ENCODE results near the gene KIRREL1. TPM values are rescaled to one million over a fixed set of nuclear protein-coding genes. Genes with fewer than 3 reads are reported as not detected.

KIRREL1 gene
- total RNA-seq, 2 experiments from 2014 or later: not detected

DNA sequence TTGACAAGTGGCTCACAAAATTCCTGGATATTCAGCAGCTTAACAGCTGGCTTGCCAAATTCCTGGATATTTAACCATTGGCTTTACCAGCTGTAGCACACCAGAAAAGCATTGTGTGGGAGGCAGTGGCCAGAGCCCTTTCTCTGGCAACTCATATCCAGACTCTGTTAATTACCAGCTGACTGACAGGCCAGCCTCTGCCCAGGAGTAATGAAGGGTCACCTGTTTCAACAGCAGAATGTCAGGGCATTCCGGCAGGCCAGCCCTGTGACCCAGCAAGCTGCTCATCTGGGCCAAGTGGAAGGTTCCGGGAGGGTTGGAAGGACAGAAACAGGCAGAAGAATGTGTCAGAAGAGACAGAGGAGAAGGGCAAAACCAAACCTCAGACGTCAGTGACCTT lies 35.2 kb upstream of the KIRREL1 start:
- ATAC-seq (ENCODE audit: poor library complexity): no peak
- H3K36me3 Mint-ChIP-seq (ENCODE audit: low read depth): no peaks in the 10 kb centered on the region
- H3K27ac ChIP-seq (ENCODE audit: low read depth in 1 of 2, low read length in 2 of 2): no peak overlapping the region
- H3K27me3 Mint-ChIP-seq: peaks cover 60% of the 10 kb centered on the region
- peaks cover 0 to 8% of the 10 kb centered on the region in 2 experiments for H3K27me3 ChIP-seq (ENCODE audit: control insufficient read depth in 1 of 2, insufficient read depth in 2 of 2, low read length in 2 of 2)
- no peaks in the 10 kb centered on the region for H3K4me1 ChIP-seq (ENCODE audit: insufficient read depth, low read length)
- no peaks in the 10 kb centered on the region for H3K9me3 Mint-ChIP-seq
- no peak overlapping the region for H3K27ac Mint-ChIP-seq
- TF ChIP-seq, protein P1, sequence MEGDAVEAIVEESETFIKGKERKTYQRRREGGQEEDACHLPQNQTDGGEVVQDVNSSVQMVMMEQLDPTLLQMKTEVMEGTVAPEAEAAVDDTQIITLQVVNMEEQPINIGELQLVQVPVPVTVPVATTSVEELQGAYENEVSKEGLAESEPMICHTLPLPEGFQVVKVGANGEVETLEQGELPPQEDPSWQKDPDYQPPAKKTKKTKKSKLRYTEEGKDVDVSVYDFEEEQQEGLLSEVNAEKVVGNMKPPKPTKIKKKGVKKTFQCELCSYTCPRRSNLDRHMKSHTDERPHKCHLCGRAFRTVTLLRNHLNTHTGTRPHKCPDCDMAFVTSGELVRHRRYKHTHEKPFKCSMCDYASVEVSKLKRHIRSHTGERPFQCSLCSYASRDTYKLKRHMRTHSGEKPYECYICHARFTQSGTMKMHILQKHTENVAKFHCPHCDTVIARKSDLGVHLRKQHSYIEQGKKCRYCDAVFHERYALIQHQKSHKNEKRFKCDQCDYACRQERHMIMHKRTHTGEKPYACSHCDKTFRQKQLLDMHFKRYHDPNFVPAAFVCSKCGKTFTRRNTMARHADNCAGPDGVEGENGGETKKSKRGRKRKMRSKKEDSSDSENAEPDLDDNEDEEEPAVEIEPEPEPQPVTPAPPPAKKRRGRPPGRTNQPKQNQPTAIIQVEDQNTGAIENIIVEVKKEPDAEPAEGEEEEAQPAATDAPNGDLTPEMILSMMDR (IDR thresholded peaks at IDR 0.05): no peak
- no peaks in the 10 kb centered on the region for H3K9me3 ChIP-seq (ENCODE audit: control insufficient read depth in 1 of 2, insufficient read depth in 1 of 2, low read length in 2 of 2)
- intact Hi-C loops (cut with DNase I, micrococcal nuclease): no loop called here
- CTCF ChIA-PET: no interaction called here
- POLR2A ChIA-PET: no interaction called here
- no peaks in the 10 kb centered on the region for H3K4me1 Mint-ChIP-seq (ENCODE audit: low read depth)
- H3K36me3 ChIP-seq (ENCODE audit: insufficient read depth, low read length): no peaks in the 10 kb centered on the region
- H3K4me3 ChIP-seq (ENCODE audit: low read length): no peak overlapping the region
- no peak for DNase-seq
- H3K4me3 Mint-ChIP-seq: no peak overlapping the region

DNA sequence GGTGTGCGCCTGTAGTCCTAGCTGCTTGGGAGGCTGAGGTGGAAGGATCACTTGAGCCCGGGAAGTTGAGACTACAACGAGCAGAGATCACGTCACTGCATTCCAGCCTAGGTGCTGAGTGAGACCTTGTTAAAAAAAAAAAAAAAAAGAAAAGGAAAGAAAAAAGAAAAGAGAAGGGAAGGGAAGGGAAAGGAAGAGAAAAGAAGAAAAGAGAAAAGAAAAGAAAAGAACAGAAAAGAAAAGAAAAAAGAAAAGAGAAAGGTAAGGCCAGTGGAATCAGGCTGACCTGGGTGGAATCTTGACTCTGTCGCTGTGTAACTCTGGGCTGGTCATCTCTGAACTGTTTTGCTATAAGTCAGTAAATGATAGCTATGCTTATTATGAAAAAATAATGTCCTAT lies 33.7 kb upstream of the KIRREL1 start:
- Histone ChIP-seq H3K36me3 (ENCODE audit: insufficient read depth, low read length) (no peaks in the 10 kb centered on the region), H3K27ac (ENCODE audit: low read depth in 1 of 2, low read length in 2 of 2) (no peak overlapping the region), H3K9me3 (ENCODE audit: control insufficient read depth in 1 of 2, insufficient read depth in 1 of 2, low read length in 2 of 2) (no peaks in the 10 kb centered on the region), H3K27me3 (ENCODE audit: control insufficient read depth in 1 of 2, insufficient read depth in 2 of 2, low read length in 2 of 2) (peaks cover 0 to 12% of the 10 kb centered on the region in 2 experiments), H3K4me3 (ENCODE audit: low read length) (no peak overlapping the region), H3K4me1 (ENCODE audit: insufficient read depth, low read length) (no peaks in the 10 kb centered on the region)
- no peak for DNase-seq
- Mint-ChIP-seq H3K36me3 (ENCODE audit: low read depth) (no peaks in the 10 kb centered on the region), H3K27me3 (peaks cover 60% of the 10 kb centered on the region), H3K4me3 (no peak overlapping the region), H3K9me3 (no peaks in the 10 kb centered on the region), H3K4me1 (ENCODE audit: low read depth) (no peaks in the 10 kb centered on the region), H3K27ac (no peak overlapping the region)
- TF ChIP-seq, protein P1 (IDR thresholded peaks at IDR 0.05): no peak
- CTCF ChIA-PET: no interaction called here
- no peak for ATAC-seq (ENCODE audit: poor library complexity)
- intact Hi-C loops (cut with DNase I, micrococcal nuclease): loop anchor here (5.0 to 10.0 kb wide), 2 partner anchors 1035 to 1128 kb away; no protein-coding TSS in a partner anchor
- POLR2A ChIA-PET: no interaction called here

DNA sequence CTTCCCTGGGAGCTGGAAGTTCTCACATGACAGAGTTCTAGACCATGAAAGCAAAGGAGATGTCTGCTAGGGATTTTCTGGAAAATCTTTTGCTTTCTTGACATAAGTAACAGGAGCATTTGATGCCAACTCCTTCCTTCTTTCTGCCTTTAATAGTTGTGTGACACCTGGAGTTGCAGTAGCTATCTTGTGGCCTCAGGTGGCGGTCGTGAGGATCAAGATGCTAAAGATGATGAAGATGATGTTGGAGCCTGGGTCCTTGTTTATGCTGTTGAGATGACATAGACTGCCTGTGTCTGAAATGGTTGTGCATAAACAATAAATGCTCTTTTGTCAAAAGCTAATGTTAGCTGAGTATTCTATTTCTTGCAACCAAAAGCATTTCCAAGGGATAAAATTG lies 32.7 kb upstream of the KIRREL1 start:
- Mint-ChIP-seq H3K36me3 (ENCODE audit: low read depth) (no peaks in the 10 kb centered on the region), H3K4me1 (ENCODE audit: low read depth) (no peaks in the 10 kb centered on the region), H3K9me3 (no peaks in the 10 kb centered on the region), H3K27ac (no peak overlapping the region), H3K27me3 (peaks cover 62% of the 10 kb centered on the region), H3K4me3 (no peak overlapping the region)
- intact Hi-C loops (cut with DNase I, micrococcal nuclease): loop anchor here (5.0 to 10.0 kb wide), 2 partner anchors 1034 to 1127 kb away; no protein-coding TSS in a partner anchor
- H3K27me3 ChIP-seq (ENCODE audit: control insufficient read depth in 1 of 2, insufficient read depth in 2 of 2, low read length in 2 of 2): peaks cover 0 to 12% of the 10 kb centered on the region in 2 experiments
- ATAC-seq (ENCODE audit: poor library complexity) (no peak), DNase-seq (no peak)
- CTCF ChIA-PET: no interaction called here
- H3K9me3 ChIP-seq (ENCODE audit: control insufficient read depth in 1 of 2, insufficient read depth in 1 of 2, low read length in 2 of 2): no peaks in the 10 kb centered on the region
- H3K36me3 ChIP-seq (ENCODE audit: insufficient read depth, low read length): no peaks in the 10 kb centered on the region
- H3K4me3 ChIP-seq (ENCODE audit: low read length): no peak overlapping the region
- H3K4me1 ChIP-seq (ENCODE audit: insufficient read depth, low read length): no peaks in the 10 kb centered on the region
- POLR2A ChIA-PET: no interaction called here
- no peak overlapping the region for H3K27ac ChIP-seq (ENCODE audit: low read depth in 1 of 2, low read length in 2 of 2)
- TF ChIP-seq, protein P1 (IDR thresholded peaks at IDR 0.05): no peak
